Endothelial cell (in vitro differentiated cells): ENCODE data around the gene PRSS12. TPM values are rescaled to one million over a fixed set of nuclear protein-coding genes. Genes with fewer than 3 reads are reported as not detected.
A peak's percentile ranks its signal among the peaks of the same experiment; 100 is the strongest.

Experiments used
- DNase-seq: peaks from one replicate; pipeline ENCODE4 v3.0.0; 2021; ENCODE audit warnings: low spot score
- H3K27ac Mint-ChIP-seq: one replicate; pipeline ENCODE4 v1.8.0; 2021; ENCODE audit warnings: mixed read lengths, inconsistent platforms; ENCODE audit not compliant: unreplicated experiment
- H3K27me3 Mint-ChIP-seq: one replicate; pipeline ENCODE4 v1.8.0; 2021; ENCODE audit warnings: mild to moderate bottlenecking, moderate library complexity, mixed read lengths, inconsistent platforms; ENCODE audit not compliant: unreplicated experiment
- H3K36me3 Mint-ChIP-seq: one replicate; pipeline ENCODE4 v1.8.0; 2021; ENCODE audit warnings: mild to moderate bottlenecking, low read depth, mixed read lengths, inconsistent platforms; ENCODE audit not compliant: unreplicated experiment
- H3K4me1 Mint-ChIP-seq: one replicate; pipeline ENCODE4 v1.8.0; 2021; ENCODE audit warnings: mild to moderate bottlenecking, mixed read lengths, inconsistent platforms; ENCODE audit not compliant: unreplicated experiment
- H3K4me3 Mint-ChIP-seq: one replicate; pipeline ENCODE4 v1.8.0; 2021; ENCODE audit warnings: mild to moderate bottlenecking, mixed read lengths, inconsistent platforms; ENCODE audit not compliant: unreplicated experiment
- H3K9me3 Mint-ChIP-seq: one replicate; pipeline ENCODE4 v1.8.0; 2021; ENCODE audit warnings: mixed read lengths, inconsistent platforms; ENCODE audit not compliant: unreplicated experiment
- CTCF ChIP-seq: fragments of 200-600 bp; sonication (generic); IDR thresholded peaks from one replicate; pipeline ENCODE4 v1.5.0; 2021; ENCODE audit warnings: antibody characterized with exemption; ENCODE audit not compliant: unreplicated experiment
- total RNA-seq: library from RNA; stranded (reverse); fragmentation: NEBNext Ultra II Directional; extraction: Animal tissue kit (Norgen Biotek cat#: 25700); gene quantifications from one replicate; pipeline ENCODE4 v1.2.1, GENCODE V29; 2021; ENCODE audit not compliant: unreplicated experiment

Gene PRSS12
- total RNA-seq, 1 donor from 2014 or later: 0.77 TPM

- peak overlapping the region; percentile 81 for H3K4me3 Mint-ChIP-seq
- peaks cover 4% of the 10 kb centered on the region for H3K36me3 Mint-ChIP-seq
- peaks cover 11% of the 10 kb centered on the region for H3K4me1 Mint-ChIP-seq
- no peak for DNase-seq
- peaks cover 9% of the 10 kb centered on the region for H3K27me3 Mint-ChIP-seq
- H3K27ac Mint-ChIP-seq: no peak overlapping the region
- H3K9me3 Mint-ChIP-seq: no peaks in the 10 kb centered on the region
- TF ChIP-seq CTCF: no peak
Observed at GRCh38 chr4:118353534-118354030, 779 bp upstream of the PRSS12 start.

- Mint-ChIP-seq H3K27me3 (peaks cover 9% of the 10 kb centered on the region), H3K27ac (peak overlapping the region; percentile 44), H3K36me3 (peaks cover 4% of the 10 kb centered on the region), H3K4me1 (peaks cover 11% of the 10 kb centered on the region), H3K9me3 (no peaks in the 10 kb centered on the region), H3K4me3 (peak overlapping the region; percentile 90)
- TF ChIP-seq CTCF: no peak
- peak; percentile 40 for DNase-seq
Observed at GRCh38 chr4:118351851-118352827, 664 bp downstream of the PRSS12 start.

- Mint-ChIP-seq H3K36me3 (peaks cover 4% of the 10 kb centered on the region), H3K27me3 (peaks cover 8% of the 10 kb centered on the region), H3K4me3 (no peak overlapping the region), H3K9me3 (no peaks in the 10 kb centered on the region), H3K27ac (no peak overlapping the region), H3K4me1 (peaks cover 13% of the 10 kb centered on the region)
- DNase-seq: no peak
- no peak for TF ChIP-seq CTCF
Observed at GRCh38 chr4:118350961-118351360, 1.8 kb downstream of the PRSS12 start.

- H3K27me3 Mint-ChIP-seq: peaks cover 6% of the 10 kb centered on the region
- H3K36me3 Mint-ChIP-seq: peaks cover 4% of the 10 kb centered on the region
- H3K4me3 Mint-ChIP-seq: no peak overlapping the region
- no peak for TF ChIP-seq CTCF
- H3K4me1 Mint-ChIP-seq: peaks cover 19% of the 10 kb centered on the region
- H3K9me3 Mint-ChIP-seq: no peaks in the 10 kb centered on the region
- no peak for DNase-seq
- H3K27ac Mint-ChIP-seq: no peak overlapping the region
Observed at GRCh38 chr4:118348886-118349285, 3.9 kb downstream of the PRSS12 start.

GRCh38 chr4:118346495-118346894, 6.3 kb downstream of the PRSS12 start:
- Mint-ChIP-seq H3K27me3 (no peaks in the 10 kb centered on the region), H3K36me3 (no peaks in the 10 kb centered on the region), H3K4me3 (no peak overlapping the region), H3K9me3 (no peaks in the 10 kb centered on the region), H3K4me1 (peaks cover 8% of the 10 kb centered on the region), H3K27ac (no peak overlapping the region)
- no peak for TF ChIP-seq CTCF
- DNase-seq: no peak
